Measurements from ENCODE around the gene RFX2.

DNA sequence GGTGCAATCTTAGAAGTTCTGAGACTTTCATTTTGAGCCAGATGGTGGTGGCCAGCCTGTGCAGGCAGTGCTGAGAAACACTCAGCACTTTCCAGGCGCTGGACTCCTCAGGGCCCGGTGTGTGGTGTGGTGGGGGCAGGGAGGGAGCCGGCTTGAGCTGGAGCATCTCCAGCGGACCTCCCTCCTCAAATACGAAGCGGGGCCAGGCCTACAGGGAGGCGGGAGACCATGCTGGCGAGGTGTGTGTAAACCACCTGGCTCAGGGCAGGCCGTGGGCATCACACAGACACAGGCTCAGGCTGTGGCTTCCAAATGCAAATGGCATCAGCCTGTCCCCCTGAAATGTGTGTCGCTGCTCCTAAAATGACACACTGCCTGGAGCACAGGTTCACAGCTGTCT, 99.1 kb downstream of the RFX2 start:
- TF ChIP-seq CTCF (IDR thresholded peaks at IDR 0.05) = no peak
- TF ChIP-seq POLR2AphosphoS5 (IDR thresholded peaks at IDR 0.05) = no peak

All from breast epithelium (tissue), 3 donors.